Suprapubic skin (tissue), 4 donors: ENCODE results near the gene ASB6. TPM values are rescaled to one million over a fixed set of nuclear protein-coding genes. Genes with fewer than 3 reads are reported as not detected.
A peak's percentile ranks its signal among the peaks of the same experiment; 100 is the strongest.

Source experiments
- DNase-seq, 2 donors: peaks; one replicate each; pipeline ENCODE4 v3.0.0-alpha.2; 2019; ENCODE audit warnings: low spot score in 2 of 2
- H3K27ac ChIP-seq: fragments of 200-600 bp; sonication (generic); one replicate; pipeline ENCODE4 v1.5.1; 2019
- H3K27me3 ChIP-seq: fragments of 200-600 bp; sonication (generic); one replicate; pipeline ENCODE4 v1.5.1; 2019
- H3K36me3 ChIP-seq: fragments of 200-600 bp; sonication (generic); one replicate; pipeline ENCODE4 v1.5.1; 2019
- H3K4me1 ChIP-seq: fragments of 200-600 bp; sonication (generic); one replicate; pipeline ENCODE4 v1.5.1; 2019
- H3K4me3 ChIP-seq: fragments of 200-600 bp; sonication (generic); one replicate; pipeline ENCODE4 v1.5.1; 2019; ENCODE audit warnings: mild to moderate bottlenecking
- H3K9me3 ChIP-seq: fragments of 200-600 bp; sonication (generic); one replicate; pipeline ENCODE4 v1.5.1; 2019
- CTCF ChIP-seq, 2 donors: fragments of 200-600 bp in 1 of 2; fragments of 450-650 bp in 1 of 2; sonication (generic) in 1 of 2; IDR thresholded peaks; one replicate each; pipeline ENCODE4 v1.5.1; 2016 to 2019; ENCODE audit warnings: antibody characterized with exemption in 2 of 2, mild to moderate bottlenecking in 1 of 2, moderate library complexity in 1 of 2
- EP300 ChIP-seq: sonication (generic); formaldehyde crosslinking; IDR thresholded peaks from one replicate; pipeline ENCODE4 v1.6.1; 2017; ENCODE audit warnings: antibody characterized with exemption
- POLR2A ChIP-seq, 2 donors: fragments of 450-650 bp; IDR thresholded peaks; one replicate each; pipeline ENCODE4 v1.6.1; 2017; ENCODE audit warnings: antibody characterized with exemption in 2 of 2, mild to moderate bottlenecking in 2 of 2, moderate library complexity in 2 of 2
- POLR2AphosphoS5 ChIP-seq, 3 donors: sonication (generic); formaldehyde crosslinking; IDR thresholded peaks; one replicate each; pipeline ENCODE4 v1.6.1; 2017; ENCODE audit warnings: antibody characterized with exemption in 3 of 3
- WGBS: methylation state at CpG from one replicate; pipeline ENCODE4 v1.1.5; 2018; 5-methylcytosine and 5-hydroxymethylcytosine counted together
- total RNA-seq, 4 donors: library from RNA; depleted of rRNA; stranded (reverse); fragments of >200 nt; gene quantifications; one replicate each; pipeline ENCODE4 v1.1.0, GENCODE V29; 2016

Gene ASB6
- total RNA-seq, 4 donors from 2014 or later, result 25.6 to 41.5 (median 37.6) TPM

GRCh38 chr9:129619787-129620668 lies 21.9 kb downstream of the ASB6 start:
- 7% methylated on average over 7 of the region's 82 CpGs for WGBS
- H3K27ac ChIP-seq, result peak overlapping the region; percentile 1

GRCh38 chr9:129617167-129617566 lies 24.8 kb downstream of the ASB6 start:
- DNase-seq, result no peak
- Histone ChIP-seq H3K4me3 (no peak overlapping the region), H3K4me1 (peaks cover 16% of the 10 kb centered on the region), H3K27me3 (peaks cover 7% of the 10 kb centered on the region), H3K9me3 (no peaks in the 10 kb centered on the region), H3K36me3 (no peaks in the 10 kb centered on the region), H3K27ac (no peak overlapping the region)
- WGBS, result 14% methylated on average over 1 of the region's 1 CpG
- TF ChIP-seq POLR2A (IDR thresholded peaks at IDR 0.05) (no peak), CTCF (IDR thresholded peaks at IDR 0.05) (peak in 1 of 2 donors; percentile 7)

More at GRCh38 chr9:129619787-129620668, 21.9 kb downstream of the ASB6 start:
- peak overlapping the region; percentile 61 for H3K4me3 ChIP-seq
- H3K9me3 ChIP-seq, result no peaks in the 10 kb centered on the region
- no peak for DNase-seq
- TF ChIP-seq POLR2AphosphoS5 (IDR thresholded peaks at IDR 0.05) (no peak), EP300 (no peak), CTCF (IDR thresholded peaks at IDR 0.05) (no peak), POLR2A (IDR thresholded peaks at IDR 0.05) (no peak)
- H3K36me3 ChIP-seq, result no peaks in the 10 kb centered on the region
- peaks cover 21% of the 10 kb centered on the region for H3K4me1 ChIP-seq
- peaks cover 7% of the 10 kb centered on the region for H3K27me3 ChIP-seq

GRCh38 chr9:129615407-129616285 lies 26.3 kb downstream of the ASB6 start:
- no peaks in the 10 kb centered on the region for H3K9me3 ChIP-seq
- H3K4me1 ChIP-seq, result peaks cover 23% of the 10 kb centered on the region
- no peak for DNase-seq
- no peak overlapping the region for H3K4me3 ChIP-seq
- WGBS, result 69% methylated on average over 15 of the region's 31 CpGs
- H3K36me3 ChIP-seq, result no peaks in the 10 kb centered on the region
- peaks cover 7% of the 10 kb centered on the region for H3K27me3 ChIP-seq
- TF ChIP-seq CTCF (IDR thresholded peaks at IDR 0.05) (no peak), POLR2A (IDR thresholded peaks at IDR 0.05) (no peak), EP300 (no peak), POLR2AphosphoS5 (IDR thresholded peaks at IDR 0.05) (no peak)
- H3K27ac ChIP-seq, result no peak overlapping the region

GRCh38 chr9:129614932-129615331 lies 27.0 kb downstream of the ASB6 start:
- no peak overlapping the region for H3K4me3 ChIP-seq
- peaks cover 7% of the 10 kb centered on the region for H3K27me3 ChIP-seq
- WGBS, result 78% methylated on average over 10 of the region's 10 CpGs
- no peaks in the 10 kb centered on the region for H3K9me3 ChIP-seq
- H3K36me3 ChIP-seq, result no peaks in the 10 kb centered on the region
- H3K4me1 ChIP-seq, result peaks cover 21% of the 10 kb centered on the region
- TF ChIP-seq POLR2A (IDR thresholded peaks at IDR 0.05) (no peak), POLR2AphosphoS5 (IDR thresholded peaks at IDR 0.05) (no peak), CTCF (IDR thresholded peaks at IDR 0.05) (no peak), EP300 (no peak)
- no peak overlapping the region for H3K27ac ChIP-seq
- no peak for DNase-seq
